Head of caudate nucleus (tissue), 42 donors: ENCODE results near the gene BMP15.

Experiments
- DNase-seq, 42 donors: peaks; one replicate each; pipeline versions ENCODE4 v3.0.0 to v3.0.0-alpha.2; 2020 to 2021; ENCODE audit warnings: mixed read lengths in 7 of 42
- intact Hi-C: fragments of 100-400 bp; cut with DNase I; formaldehyde crosslinking; loops from one replicate; pipeline ENCODE4 v1.15.0; 2022

The BMP15 gene

GRCh38 chrX:50910685-50911176 is at the start of gene BMP15:
Gene BMP15 (plus strand): TSS chrX:50910735. CDS start chrX:50910784, 49 bp downstream.
- no peak for DNase-seq
- intact Hi-C loops = no loop called here

GRCh38 chrX:50863471-50863870 is 47.1 kb upstream of the BMP15 start:
- no peak for DNase-seq
- intact Hi-C loops = no loop called here

- intact Hi-C loops = no loop called here
- DNase-seq = no peak
Measured at GRCh38 chrX:50865311-50865710, 45.2 kb upstream of the BMP15 start.

- intact Hi-C loops = no loop called here
- DNase-seq = no peak
Measured at GRCh38 chrX:50871922-50872453, 38.5 kb upstream of the BMP15 start.

GRCh38 chrX:50874876-50875275 is 35.7 kb upstream of the BMP15 start:
- intact Hi-C loops = no loop called here
- DNase-seq = no peak

GRCh38 chrX:50876551-50876950 is 34.0 kb upstream of the BMP15 start:
- intact Hi-C loops = no loop called here
- DNase-seq = no peak

GRCh38 chrX:50877310-50877709 is 33.2 kb upstream of the BMP15 start:
- DNase-seq = peak in 12 of 42 donors; percentile 6 to 58 (median 18)
- intact Hi-C loops = no loop called here

- intact Hi-C loops = no loop called here
- DNase-seq = no peak
Measured at GRCh38 chrX:50881028-50881427, 29.5 kb upstream of the BMP15 start.

GRCh38 chrX:50888884-50889283 is 21.7 kb upstream of the BMP15 start:
- intact Hi-C loops = no loop called here
- no peak for DNase-seq

GRCh38 chrX:50889582-50889981 is 21.0 kb upstream of the BMP15 start:
- intact Hi-C loops = no loop called here
- DNase-seq = no peak

- DNase-seq = no peak
- intact Hi-C loops = no loop called here
Measured at GRCh38 chrX:50893047-50893446, 17.5 kb upstream of the BMP15 start.

GRCh38 chrX:50893466-50893865 is 17.1 kb upstream of the BMP15 start:
- intact Hi-C loops = no loop called here
- no peak for DNase-seq

GRCh38 chrX:50905334-50905733 is 5.2 kb upstream of the BMP15 start:
- intact Hi-C loops = loop anchor here (10.0 kb wide), 2 partner anchors 91 to 161 kb away; partner anchors contain the start of gene SHROOM4

GRCh38 chrX:50913520-50913919 is 3.0 kb downstream of the BMP15 start:
- intact Hi-C loops = no loop called here
- no peak for DNase-seq

More at GRCh38 chrX:50905334-50905733, 5.2 kb upstream of the BMP15 start:
- DNase-seq = peak in 1 of 42 donors; percentile 7

GRCh38 chrX:50920132-50920531 is 9.6 kb downstream of the BMP15 start:
- intact Hi-C loops = no loop called here
- peak in 2 of 42 donors; percentile 8 to 31 for DNase-seq

- intact Hi-C loops = no loop called here
Measured at GRCh38 chrX:50927127-50927526, 16.6 kb downstream of the BMP15 start.

GRCh38 chrX:50941638-50942037 is 31.1 kb downstream of the BMP15 start:
- peak in 25 of 42 donors; percentile 0 to 44 (median 13) for DNase-seq
- intact Hi-C loops = no loop called here

More at GRCh38 chrX:50927127-50927526, 16.6 kb downstream of the BMP15 start:
- no peak for DNase-seq

GRCh38 chrX:50942471-50942870 is 31.9 kb downstream of the BMP15 start:
- intact Hi-C loops = no loop called here

GRCh38 chrX:50952406-50952805 is 41.9 kb downstream of the BMP15 start:
- no peak for DNase-seq
- intact Hi-C loops = no loop called here

More at GRCh38 chrX:50942471-50942870, 31.9 kb downstream of the BMP15 start:
- DNase-seq = no peak

GRCh38 chrX:50953832-50954231 is 43.3 kb downstream of the BMP15 start:
- intact Hi-C loops = no loop called here
- DNase-seq = no peak

- intact Hi-C loops = no loop called here
Measured at GRCh38 chrX:50962156-50962555, 51.6 kb downstream of the BMP15 start.

More at GRCh38 chrX:50962156-50962555, 51.6 kb downstream of the BMP15 start:
- no peak for DNase-seq
